Calu3 (cell line): ENCODE data around the gene ITPK1. TPM values are rescaled to one million over a fixed set of nuclear protein-coding genes. Genes with fewer than 3 reads are reported as not detected.
A peak's percentile ranks its signal among the peaks of the same experiment; 100 is the strongest.
"Not testable (repeated sequence)": the region's sequence is repeated elsewhere in the genome, so short reads cannot be mapped to it uniquely, and the experiment has no call there.

Experiments
- BruUV-seq: library from RNA; stranded (reverse); fragments of 400-500 nt; replicated peaks from 2 replicates; lab custom pipeline; 2021; lab: Mats Ljungman, UMichigan
- CTCF ChIA-PET: fragments of 300-600 bp; sonication (Branson Sonifier 250); formaldehyde crosslinking; loops from one replicate; lab custom pipeline; 2022; ENCODE audit warnings: antibody characterized with exemption; lab: Charles Lee
- DNase-seq: peaks from one replicate; pipeline ENCODE4 v3.0.0; 2022
- H3K27ac Mint-ChIP-seq: one replicate; pipeline ENCODE4 v1.8.0; 2022; ENCODE audit warnings: mixed read lengths; ENCODE audit not compliant: unreplicated experiment
- H3K27me3 Mint-ChIP-seq: one replicate; pipeline ENCODE4 v1.8.0; 2022; ENCODE audit warnings: mixed read lengths; ENCODE audit not compliant: unreplicated experiment
- H3K36me3 Mint-ChIP-seq: one replicate; pipeline ENCODE4 v1.8.0; 2022; ENCODE audit warnings: mild to moderate bottlenecking, moderate library complexity, mixed read lengths; ENCODE audit not compliant: insufficient read depth, unreplicated experiment
- H3K4me1 Mint-ChIP-seq: one replicate; pipeline ENCODE4 v1.8.0; 2022; ENCODE audit warnings: mild to moderate bottlenecking, low read depth, mixed read lengths; ENCODE audit not compliant: unreplicated experiment
- H3K4me3 Mint-ChIP-seq: one replicate; pipeline ENCODE4 v1.8.0; 2022; ENCODE audit warnings: mild to moderate bottlenecking, low read depth, moderate library complexity, mixed read lengths; ENCODE audit not compliant: unreplicated experiment
- H3K9me3 Mint-ChIP-seq: one replicate; pipeline ENCODE4 v1.8.0; 2022; ENCODE audit warnings: low read depth, mixed read lengths; ENCODE audit not compliant: unreplicated experiment
- intact Hi-C: fragments of 100-400 bp; cut with micrococcal nuclease; formaldehyde crosslinking; loops from one replicate; pipeline ENCODE4 v1.10.0; 2022; ENCODE audit not compliant: unreplicated experiment
- total RNA-seq: library from RNA; stranded (reverse); gene quantifications from 2 replicates; pipeline ENCODE4 v1.2.3, GENCODE V29; 2022
- TF ChIP-seq, protein P1 (sequence below): fragments of 200-600 bp; IDR thresholded peaks from one replicate; pipeline ENCODE4 v1.8.0; 2022; ENCODE audit warnings: antibody characterized with exemption; ENCODE audit not compliant: unreplicated experiment

The ITPK1 gene
- total RNA-seq, 1 experiment from 2014 or later: 94.3 TPM

DNA sequence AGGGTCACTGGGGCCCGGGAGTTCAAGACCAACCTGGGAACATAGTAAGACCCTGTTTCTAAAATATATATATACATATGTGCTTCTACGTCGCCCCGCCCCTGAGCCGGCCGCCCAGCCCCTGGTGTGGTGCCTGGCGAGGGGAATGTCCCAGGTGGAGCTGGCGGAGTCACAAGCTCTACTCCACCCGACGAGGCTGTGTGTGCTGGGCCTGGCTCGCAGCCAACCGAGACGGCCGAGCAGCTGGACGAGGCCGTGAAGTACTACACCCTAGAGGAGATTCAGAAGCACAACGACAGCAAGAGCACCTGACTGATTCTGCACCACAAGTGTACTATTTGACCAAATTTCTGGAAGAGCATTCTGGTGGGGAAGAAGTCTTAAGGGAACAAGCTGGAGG is 22.1 kb upstream of the ITPK1 start:
- Mint-ChIP-seq H3K9me3 (no peaks in the 10 kb centered on the region), H3K36me3 (no peaks in the 10 kb centered on the region), H3K27me3 (no peaks in the 10 kb centered on the region), H3K4me3 (no peak overlapping the region), H3K4me1 (peaks cover 17% of the 10 kb centered on the region), H3K27ac (no peak overlapping the region)
- CTCF ChIA-PET: interaction anchor here (0.6 to 1.5 kb wide), 6 partner anchors 23 to 257 kb away, joined by 3 to 12 read pairs (median 4); no protein-coding TSS in a partner anchor
- intact Hi-C loops: loop anchor here (2.0 to 5.0 kb wide), 2 partner anchors 25 to 171 kb away; no protein-coding TSS in a partner anchor
- TF ChIP-seq, protein P1, sequence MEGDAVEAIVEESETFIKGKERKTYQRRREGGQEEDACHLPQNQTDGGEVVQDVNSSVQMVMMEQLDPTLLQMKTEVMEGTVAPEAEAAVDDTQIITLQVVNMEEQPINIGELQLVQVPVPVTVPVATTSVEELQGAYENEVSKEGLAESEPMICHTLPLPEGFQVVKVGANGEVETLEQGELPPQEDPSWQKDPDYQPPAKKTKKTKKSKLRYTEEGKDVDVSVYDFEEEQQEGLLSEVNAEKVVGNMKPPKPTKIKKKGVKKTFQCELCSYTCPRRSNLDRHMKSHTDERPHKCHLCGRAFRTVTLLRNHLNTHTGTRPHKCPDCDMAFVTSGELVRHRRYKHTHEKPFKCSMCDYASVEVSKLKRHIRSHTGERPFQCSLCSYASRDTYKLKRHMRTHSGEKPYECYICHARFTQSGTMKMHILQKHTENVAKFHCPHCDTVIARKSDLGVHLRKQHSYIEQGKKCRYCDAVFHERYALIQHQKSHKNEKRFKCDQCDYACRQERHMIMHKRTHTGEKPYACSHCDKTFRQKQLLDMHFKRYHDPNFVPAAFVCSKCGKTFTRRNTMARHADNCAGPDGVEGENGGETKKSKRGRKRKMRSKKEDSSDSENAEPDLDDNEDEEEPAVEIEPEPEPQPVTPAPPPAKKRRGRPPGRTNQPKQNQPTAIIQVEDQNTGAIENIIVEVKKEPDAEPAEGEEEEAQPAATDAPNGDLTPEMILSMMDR: no peak
- peak; percentile 71 for DNase-seq
- BruUV-seq: no TSS peak

DNA sequence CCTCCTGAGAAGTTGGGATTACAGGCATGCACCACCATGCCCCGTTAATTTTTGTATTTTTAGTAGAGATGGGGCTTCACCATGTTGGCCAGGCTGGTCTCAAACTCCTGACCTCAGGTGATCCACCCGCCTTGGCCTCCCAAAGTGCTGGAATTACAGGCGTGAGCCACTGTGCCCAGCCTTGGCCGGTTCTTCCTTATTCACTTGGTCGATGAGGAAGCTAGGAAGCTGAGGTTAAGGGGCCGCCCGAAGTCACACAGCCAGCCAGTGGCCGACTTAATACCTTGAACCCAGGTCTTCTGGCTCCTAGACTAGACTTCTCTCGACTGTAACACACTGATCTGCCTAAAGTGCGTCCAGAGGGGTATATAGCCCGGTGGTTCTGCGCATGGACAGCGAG is 20.8 kb upstream of the ITPK1 start:
- H3K4me1 Mint-ChIP-seq: peaks cover 24% of the 10 kb centered on the region
- H3K27ac Mint-ChIP-seq, H3K36me3 Mint-ChIP-seq, BruUV-seq, DNase-seq, H3K9me3 Mint-ChIP-seq, CTCF ChIA-PET, H3K4me3 Mint-ChIP-seq, H3K27me3 Mint-ChIP-seq: not testable (repeated sequence)
- intact Hi-C loops: loop anchor here (5.0 kb wide), 1 partner anchor 169 kb away; no protein-coding TSS in a partner anchor

DNA sequence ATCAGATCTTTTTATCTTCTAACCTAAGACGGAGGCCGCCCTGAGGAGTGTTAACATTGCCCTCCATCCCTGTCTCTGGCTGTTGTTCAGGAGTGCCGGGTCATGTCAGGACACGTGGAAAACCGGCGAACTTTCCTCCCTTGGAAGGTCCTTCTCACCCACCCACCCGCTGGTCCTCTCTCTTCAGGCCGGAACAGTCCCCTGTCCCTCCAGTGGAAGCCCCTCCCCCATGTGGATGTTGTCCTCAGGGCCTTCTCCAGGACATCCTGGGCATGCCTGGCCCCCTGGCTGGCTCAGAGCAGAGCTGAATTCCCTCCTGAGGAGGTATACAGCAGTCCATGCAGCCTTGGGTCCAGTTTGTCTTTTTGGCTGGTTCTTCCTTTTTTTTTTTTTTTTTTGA is 20.3 kb upstream of the ITPK1 start:
- no peaks in the 10 kb centered on the region for H3K9me3 Mint-ChIP-seq
- TF ChIP-seq, protein P1: no peak
- H3K4me1 Mint-ChIP-seq: peaks cover 24% of the 10 kb centered on the region
- intact Hi-C loops: loop anchor here (5.0 kb wide), 1 partner anchor 169 kb away; no protein-coding TSS in a partner anchor
- no peak overlapping the region for H3K4me3 Mint-ChIP-seq
- H3K36me3 Mint-ChIP-seq: no peaks in the 10 kb centered on the region
- BruUV-seq: no TSS peak
- no peaks in the 10 kb centered on the region for H3K27me3 Mint-ChIP-seq
- no peak overlapping the region for H3K27ac Mint-ChIP-seq
- no peak for DNase-seq
- CTCF ChIA-PET: interaction anchor here (1.2 kb wide), 1 partner anchor 99 kb away, joined by 3 read pairs; no protein-coding TSS in a partner anchor

DNA sequence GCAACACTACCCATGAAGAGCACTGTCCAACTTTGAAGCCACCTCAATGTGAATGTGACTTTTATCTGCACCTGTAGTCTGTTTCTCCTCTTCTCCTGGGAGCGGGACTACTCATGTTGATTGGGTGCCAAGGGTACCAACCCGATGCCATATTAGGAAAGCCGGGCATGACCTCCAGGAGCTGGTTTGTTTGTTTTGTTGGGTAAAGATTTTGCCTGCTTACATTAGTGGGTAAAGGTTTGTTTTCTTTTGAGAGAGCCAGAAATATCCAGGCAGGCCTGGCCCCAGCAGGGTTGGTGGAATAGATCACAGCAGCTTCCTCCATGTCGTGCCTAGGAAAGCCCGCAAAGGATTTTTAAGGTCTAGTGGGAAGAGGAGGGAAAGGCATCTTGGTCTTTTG is 19.7 kb upstream of the ITPK1 start:
- intact Hi-C loops: loop anchor here (5.0 kb wide), 1 partner anchor 168 kb away; no protein-coding TSS in a partner anchor
- H3K36me3 Mint-ChIP-seq: no peaks in the 10 kb centered on the region
- BruUV-seq: no TSS peak
- TF ChIP-seq, protein P1: no peak
- peaks cover 24% of the 10 kb centered on the region for H3K4me1 Mint-ChIP-seq
- no peaks in the 10 kb centered on the region for H3K9me3 Mint-ChIP-seq
- no peak overlapping the region for H3K27ac Mint-ChIP-seq
- no peaks in the 10 kb centered on the region for H3K27me3 Mint-ChIP-seq
- no peak for DNase-seq
- CTCF ChIA-PET: interaction anchor here (1.2 kb wide), 1 partner anchor 99 kb away, joined by 3 read pairs; no protein-coding TSS in a partner anchor
- no peak overlapping the region for H3K4me3 Mint-ChIP-seq

DNA sequence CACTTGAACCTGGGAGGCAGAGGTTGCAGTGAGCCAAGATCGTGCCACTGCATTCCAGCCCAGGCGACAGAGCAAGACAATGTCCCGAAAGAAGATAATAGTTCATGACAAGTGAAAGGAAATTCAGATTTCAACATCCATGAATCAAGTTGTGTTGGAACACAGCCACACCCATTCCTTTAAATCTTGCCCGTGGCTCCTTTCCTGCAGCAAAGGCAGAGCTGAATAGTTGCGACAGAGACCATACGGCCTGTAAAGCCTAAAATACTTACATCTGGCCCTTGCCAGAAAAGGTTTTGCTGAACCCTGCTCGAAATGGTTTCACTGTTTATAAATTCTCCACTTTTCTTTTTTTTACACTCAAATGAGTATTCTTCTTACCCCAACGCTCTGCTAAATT is 17.7 kb upstream of the ITPK1 start:
- no TSS peak for BruUV-seq
- Mint-ChIP-seq H3K27me3 (no peaks in the 10 kb centered on the region), H3K9me3 (no peaks in the 10 kb centered on the region), H3K27ac (no peak overlapping the region), H3K4me1 (peaks cover 15% of the 10 kb centered on the region), H3K4me3 (no peak overlapping the region), H3K36me3 (no peaks in the 10 kb centered on the region)
- CTCF ChIA-PET: interaction anchor here (2.3 kb wide), 1 partner anchor 20 kb away, joined by 23 read pairs; no protein-coding TSS in a partner anchor
- TF ChIP-seq, protein P1: no peak
- intact Hi-C loops: no loop called here
- DNase-seq: no peak
